ENCODE results near the gene DZIP1.

GRCh38 chr13:95557013-95557412 lies 87.5 kb downstream of the DZIP1 start:
- TF ChIP-seq CTCF (IDR thresholded peaks at IDR 0.05 in 2 of 3, conservative IDR thresholded peaks at IDR 0.05 in 1 of 3; ENCODE audit: borderline replicate concordance in 1 of 3, insufficient read depth in 1 of 3, low read depth in 2 of 3, low read length in 2 of 3): no peak
- no peak for TF ChIP-seq CEBPB (IDR thresholded peaks at IDR 0.05; ENCODE audit: low read depth)
- no peak for TF ChIP-seq EGR1 (IDR thresholded peaks at IDR 0.05; ENCODE audit: low read depth)
- no peak for TF ChIP-seq ZFX (IDR thresholded peaks at IDR 0.05)
- no peak for TF ChIP-seq REST (IDR thresholded peaks at IDR 0.05; ENCODE audit: low read depth)
- TF ChIP-seq RAD21 (IDR thresholded peaks at IDR 0.05; ENCODE audit: low read depth): no peak
- TF ChIP-seq POLR2A (IDR thresholded peaks at IDR 0.05; ENCODE audit: borderline replicate concordance, extremely low read depth, insufficient read depth, insufficient read length): no peak
- TF ChIP-seq POLR2AphosphoS5 (IDR thresholded peaks at IDR 0.05; ENCODE audit: low read depth, low read length): no peak
- TF ChIP-seq SIN3A (IDR thresholded peaks at IDR 0.05; ENCODE audit: low read depth): no peak
- no peak for TF ChIP-seq TCF7L2 (IDR thresholded peaks at IDR 0.05; ENCODE audit: borderline replicate concordance, extremely low read depth, insufficient read depth, insufficient read length)
- no peak for TF ChIP-seq EZH2 (IDR thresholded peaks at IDR 0.05)

All from HCT116 (cell line).